ENCODE results near the gene EDA.

Gene EDA

GRCh38 chrX:70026851-70027200 lies 410.9 kb downstream of the EDA start:
- DNase-seq (ENCODE audit: low read depth): no peak

GRCh38 chrX:70029863-70030262 lies 413.9 kb downstream of the EDA start:
- no peak for DNase-seq (ENCODE audit: low read depth)

GRCh38 chrX:70030301-70030767 lies 414.4 kb downstream of the EDA start:
- peak; percentile 36 for DNase-seq (ENCODE audit: low read depth)

DNA sequence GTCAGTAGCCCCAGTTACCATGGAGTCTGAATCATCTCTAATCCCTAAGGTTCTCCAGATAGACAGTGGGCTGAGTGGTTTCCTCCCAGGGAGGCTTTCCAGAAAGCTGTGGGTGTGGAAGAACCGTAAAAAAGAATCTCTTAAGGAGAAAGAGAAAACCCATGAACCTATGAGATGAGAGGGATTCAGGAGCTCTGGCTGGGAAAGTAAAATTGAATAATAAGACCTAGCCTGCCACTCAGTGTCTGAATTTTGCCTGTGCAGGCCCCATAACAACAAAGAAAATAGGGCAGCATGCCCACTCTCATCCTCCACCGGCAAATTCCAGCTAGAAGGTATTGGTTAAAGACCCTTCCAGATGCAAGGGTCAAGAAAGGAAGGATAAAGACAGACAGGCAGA lies 416.9 kb downstream of the EDA start:
- no peak for DNase-seq (ENCODE audit: low read depth)

GRCh38 chrX:70033348-70034051 lies 417.6 kb downstream of the EDA start:
- DNase-seq (ENCODE audit: low read depth): no peak

DNA sequence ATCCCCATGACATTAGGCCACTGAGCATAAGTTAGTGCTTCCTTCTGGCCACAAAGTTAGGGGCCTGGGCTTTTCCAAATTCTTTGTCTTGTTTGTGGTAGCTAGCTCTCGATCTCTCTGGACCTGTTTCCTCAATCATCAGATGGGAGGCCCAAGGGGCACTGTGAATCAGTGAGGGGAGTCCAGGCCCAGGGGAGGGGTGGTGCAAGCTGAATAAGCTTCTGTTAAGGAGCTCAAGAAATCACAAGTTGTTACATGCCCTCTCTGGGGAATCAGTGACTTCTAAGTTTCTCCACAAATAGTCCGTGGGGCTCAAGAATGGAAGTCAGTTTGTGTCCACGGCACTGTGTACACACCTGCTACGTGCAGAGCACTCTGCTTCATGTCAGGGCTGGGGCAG lies 418.7 kb downstream of the EDA start:
- no peak for DNase-seq (ENCODE audit: low read depth)

DNA sequence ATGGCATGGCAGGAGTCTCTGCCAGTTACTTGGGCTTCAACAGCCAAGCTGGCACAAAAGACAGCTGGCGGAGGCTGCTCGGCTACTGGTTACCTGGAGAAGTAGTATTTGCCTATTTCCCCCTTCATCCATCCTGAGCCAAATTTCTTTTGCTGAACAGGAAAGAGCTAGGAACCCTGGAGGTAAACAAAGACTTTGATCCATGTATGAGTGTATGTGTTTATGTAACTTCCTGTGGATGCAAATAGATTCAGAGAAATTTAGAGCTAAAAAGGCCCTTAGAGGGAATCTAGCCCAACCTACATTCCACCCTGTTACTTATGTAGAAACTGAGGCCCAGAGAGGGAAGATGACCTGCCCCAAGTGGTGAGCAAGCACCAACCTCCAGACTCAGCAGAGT lies 422.6 kb downstream of the EDA start:
- DNase-seq (ENCODE audit: low read depth): no peak

GRCh38 chrX:70038951-70039350 lies 423.0 kb downstream of the EDA start:
- no peak for DNase-seq (ENCODE audit: low read depth)

DNA sequence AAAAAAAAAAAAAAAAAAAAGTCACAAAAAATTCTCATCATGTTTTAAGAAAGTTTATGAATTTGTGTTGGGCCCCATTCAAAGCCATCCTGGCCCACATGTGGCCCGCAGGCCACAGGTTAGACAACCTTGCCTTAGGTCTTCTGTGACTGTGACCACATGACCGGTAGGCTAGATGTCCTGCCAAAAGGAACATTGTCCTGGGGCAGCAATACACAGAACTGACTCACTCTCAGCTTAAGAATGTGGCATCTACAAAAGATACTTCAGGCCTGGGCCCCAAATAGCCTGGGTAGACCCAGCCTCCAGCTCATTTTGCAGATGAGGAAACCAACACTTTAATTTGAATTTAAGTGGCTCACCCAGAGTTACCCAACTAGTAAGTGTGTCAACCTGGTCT lies 423.8 kb downstream of the EDA start:
- DNase-seq (ENCODE audit: low read depth): no peak

DNA sequence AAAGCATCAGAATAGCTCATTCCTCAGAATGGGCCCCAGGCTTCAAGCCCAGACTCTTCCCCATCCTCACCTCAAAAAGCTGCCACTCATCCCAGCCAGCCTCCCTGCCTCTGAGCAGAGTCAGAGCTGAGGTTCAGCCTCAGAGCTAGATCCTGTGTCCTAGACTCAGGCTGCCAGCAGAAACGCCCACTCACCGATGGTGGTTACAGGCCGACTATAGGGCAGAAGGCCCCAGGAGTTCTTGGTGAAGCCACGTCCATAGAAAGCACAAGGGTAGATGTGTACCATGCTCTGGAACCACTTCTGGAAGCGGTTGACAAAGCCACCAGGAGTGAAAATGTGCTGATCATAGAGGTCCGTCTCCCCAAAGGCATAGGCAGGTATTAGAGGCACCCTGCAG lies 426.1 kb downstream of the EDA start:
- DNase-seq (ENCODE audit: low read depth): no peak

DNA sequence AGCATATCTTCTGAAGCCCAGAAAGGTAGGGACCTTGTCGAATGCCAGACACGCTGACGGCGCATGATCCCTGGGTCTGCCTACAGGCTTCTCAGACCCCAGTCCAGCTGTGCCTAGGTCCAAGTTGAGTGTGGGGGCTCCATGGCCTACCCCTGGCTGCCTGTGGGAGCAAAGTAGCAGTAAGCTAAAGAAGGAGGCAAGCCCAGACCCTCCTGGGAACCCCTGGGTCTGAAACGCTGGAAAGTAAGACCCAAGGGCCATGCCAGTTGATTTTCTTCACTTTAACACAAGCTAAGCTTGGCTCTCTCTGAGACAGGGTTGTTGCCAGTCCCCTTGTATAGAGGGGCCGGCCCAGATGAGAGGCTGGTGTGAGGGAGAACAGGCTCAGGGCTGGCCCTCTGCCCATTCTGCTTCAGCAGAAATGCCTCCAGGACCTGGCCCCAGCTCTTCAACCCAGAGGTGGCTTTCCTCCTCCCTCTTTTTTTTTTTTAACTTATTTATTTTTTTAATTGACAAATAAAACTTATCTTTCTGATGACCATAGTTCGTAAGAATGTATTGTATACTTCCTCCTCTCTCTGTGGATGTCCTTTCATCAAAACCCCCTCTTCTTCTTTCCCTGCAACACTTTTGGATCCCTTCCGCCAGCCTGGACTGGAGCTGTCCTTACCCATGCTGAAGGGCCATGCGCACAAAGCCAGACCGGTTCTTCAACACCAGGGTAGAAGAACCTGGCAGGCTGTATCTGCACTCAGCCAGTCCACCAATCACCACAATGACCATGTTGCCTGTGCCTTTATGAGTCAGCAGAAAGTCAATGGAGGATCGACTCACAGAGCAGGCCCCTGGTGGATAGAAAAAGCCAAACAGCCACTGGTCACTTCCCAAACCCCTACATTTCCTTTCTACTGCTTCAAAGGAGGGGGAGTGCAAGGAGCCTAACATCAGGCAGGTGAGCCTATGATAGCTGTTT lies 426.8 kb downstream of the EDA start:
- DNase-seq (ENCODE audit: low read depth): no peak

DNA sequence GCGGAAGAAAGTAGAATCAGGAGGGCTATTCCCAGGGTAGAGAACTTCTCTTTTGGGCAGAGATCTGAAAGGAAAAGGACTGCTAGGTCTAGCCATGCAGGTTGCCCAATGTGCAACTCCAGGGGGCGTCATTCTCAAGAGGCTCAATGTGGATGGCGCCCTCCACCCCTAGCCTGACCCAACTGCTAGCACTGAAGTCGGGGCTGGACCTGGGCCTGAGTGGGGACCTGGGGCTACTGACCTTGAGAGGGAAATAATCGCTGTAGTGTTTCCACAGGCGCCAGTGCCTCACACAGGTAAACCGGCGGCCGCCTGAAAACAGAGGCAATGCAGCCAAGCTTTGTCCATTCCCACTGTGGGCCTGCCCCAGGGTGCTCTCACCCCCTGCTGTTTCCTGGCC lies 427.8 kb downstream of the EDA start:
- DNase-seq (ENCODE audit: low read depth): no peak

DNA sequence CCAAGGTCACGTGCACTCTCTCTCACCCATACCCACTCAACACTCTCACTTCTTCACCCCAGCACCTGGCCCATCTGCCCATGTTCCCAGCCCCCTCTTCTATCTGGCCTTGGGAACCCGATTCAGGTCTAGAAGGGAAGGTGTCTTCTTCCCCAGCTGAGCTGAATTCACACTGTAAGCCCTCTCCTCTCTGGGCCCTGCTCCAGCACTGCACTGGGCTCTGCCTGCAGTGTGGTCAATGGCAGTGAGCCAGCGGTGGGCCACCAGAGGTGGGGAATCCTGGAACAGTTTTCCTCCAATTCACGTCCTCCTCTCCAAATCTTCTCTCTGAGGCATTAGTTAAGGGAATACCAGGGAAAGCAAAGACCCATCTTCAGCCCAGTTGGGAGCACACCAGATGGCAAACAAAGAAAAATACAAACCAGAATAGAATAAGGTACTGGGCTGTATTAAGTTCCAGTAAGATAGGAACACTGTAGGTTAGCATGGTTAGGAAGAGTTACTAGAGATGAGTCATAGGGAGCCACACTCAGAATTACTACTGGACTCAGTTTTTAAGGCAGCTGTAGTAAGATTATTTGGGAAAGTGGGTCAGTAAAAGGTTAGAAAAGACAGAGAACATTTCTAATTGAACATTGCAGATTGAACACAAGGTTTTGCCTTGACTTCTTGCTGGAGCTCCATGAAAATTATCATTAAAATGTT lies 428.8 kb downstream of the EDA start:
- no peak for DNase-seq (ENCODE audit: low read depth)

DNA sequence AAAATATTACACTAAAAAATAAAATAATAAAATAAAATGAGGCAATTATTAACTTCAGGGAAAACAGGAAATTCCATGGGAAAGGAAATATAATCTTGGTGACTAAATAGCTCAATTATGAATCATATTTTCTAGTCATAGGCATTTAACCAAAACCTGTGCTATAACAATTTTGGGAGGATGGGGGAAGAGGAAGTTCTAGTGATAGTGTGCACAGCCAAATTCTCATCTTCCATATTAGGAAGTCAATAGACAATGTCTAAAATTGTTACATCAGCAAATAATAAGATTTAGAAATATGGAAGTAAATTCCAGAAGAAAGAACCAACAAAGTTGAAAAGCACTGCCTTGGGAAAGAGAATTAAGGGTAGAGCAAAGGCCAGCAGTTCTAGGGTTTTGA lies 431.1 kb downstream of the EDA start:
- DNase-seq (ENCODE audit: low read depth): peak; percentile 18

- DNase-seq (ENCODE audit: low read depth): no peak
These were observed 433.5 kb downstream of the EDA start for GRCh38 chrX:70049406-70049805.

- no peak for DNase-seq (ENCODE audit: low read depth)
These were observed 434.0 kb downstream of the EDA start, which contains the start of gene AWAT2 for GRCh38 chrX:70049925-70050324. TSS of gene AWAT2 (minus strand) at chrX:70049938. CDS start at chrX:70049932, 6 bp downstream.

DNA sequence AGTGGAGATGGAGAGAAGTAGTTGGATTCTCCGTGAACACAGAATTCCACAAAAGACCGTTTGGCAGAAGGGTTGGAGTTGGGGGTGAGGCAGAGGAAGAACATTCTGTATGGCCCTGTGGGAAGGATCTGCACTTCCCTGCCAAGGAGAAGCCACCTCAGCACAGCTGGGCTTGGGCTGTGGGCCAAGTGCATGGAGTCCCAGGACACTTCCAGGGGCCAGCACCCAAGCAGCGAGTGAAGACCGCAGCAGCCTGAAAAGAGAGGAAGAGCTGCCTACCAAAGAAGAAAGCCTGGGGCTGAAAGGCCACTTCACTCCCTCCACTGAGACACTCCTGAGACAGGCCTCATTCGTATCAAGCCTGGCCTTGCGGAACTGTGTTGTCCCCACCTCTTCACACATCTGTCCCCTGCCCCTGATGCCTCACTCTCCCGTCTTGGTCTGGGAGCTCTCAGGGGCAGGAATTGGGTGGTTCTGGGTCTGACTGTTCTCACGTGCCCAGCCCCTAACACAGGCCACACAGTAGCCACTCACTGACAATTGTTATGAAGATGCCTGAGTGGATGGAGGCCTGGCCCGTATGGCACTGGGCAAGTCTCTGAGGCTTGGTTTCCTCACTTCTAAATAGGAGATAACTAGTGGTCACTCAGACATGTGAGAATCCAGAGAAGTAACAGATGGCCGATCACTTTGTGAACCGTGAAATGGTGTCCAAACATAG lies 437.1 kb downstream of the EDA start:
- DNase-seq (ENCODE audit: low read depth): no peak

GRCh38 chrX:70054391-70054790 lies 438.5 kb downstream of the EDA start:
- no peak for DNase-seq (ENCODE audit: low read depth)

DNA sequence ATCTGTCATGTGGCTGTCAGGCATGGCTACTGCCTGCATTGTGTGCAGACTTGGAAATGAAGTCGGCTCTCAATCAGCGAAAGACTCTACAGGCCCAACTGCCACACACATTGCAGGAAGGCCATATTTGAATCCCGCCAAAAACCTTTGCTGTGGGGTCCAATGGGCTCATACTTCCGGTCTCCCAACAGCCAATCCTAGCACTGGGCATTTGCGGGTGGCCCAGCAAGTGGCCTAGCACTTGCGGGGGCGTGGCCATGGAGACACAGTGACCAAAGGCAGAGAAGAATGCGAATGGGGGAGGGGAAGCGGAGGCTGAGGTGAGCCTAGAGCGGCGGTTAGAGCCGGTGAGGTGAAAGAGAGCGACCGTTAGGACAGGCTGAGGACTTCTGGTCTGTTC lies 446.2 kb downstream of the EDA start, which contains the start of gene OTUD6A:
OTUD6A (plus strand) TSS at position 382 of the 400 bp plus-strand sequence. CDS start 68 bp downstream, outside the sequence.
- DNase-seq (ENCODE audit: low read depth): no peak

- DNase-seq (ENCODE audit: low read depth): no peak
These were observed 447.1 kb downstream of the EDA start for GRCh38 chrX:70062961-70063550.

DNA sequence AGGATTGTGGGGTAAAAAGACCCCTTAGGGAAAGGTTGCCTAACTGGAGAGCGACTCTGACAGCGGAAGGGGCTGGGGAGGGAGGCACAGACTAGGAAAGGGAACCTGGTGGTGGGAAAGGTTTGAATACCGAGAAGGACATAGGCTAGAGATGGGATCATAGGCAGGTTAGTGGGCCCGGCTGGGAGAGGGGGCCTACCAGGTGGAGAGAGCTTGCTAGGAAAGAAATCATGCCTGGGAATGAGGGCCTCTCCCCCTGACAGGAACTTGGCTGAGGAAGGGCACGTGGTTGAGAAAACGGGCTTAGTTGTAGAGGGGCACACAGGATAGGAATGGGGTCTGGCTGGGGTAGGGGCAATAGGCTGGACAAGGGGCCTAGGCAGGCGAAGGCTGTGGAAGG lies 450.7 kb downstream of the EDA start:
- DNase-seq (ENCODE audit: low read depth): no peak
